VCaP (cell line): ENCODE measurements around the gene MMP13.
"Not testable (repeated sequence)": the region's sequence is repeated elsewhere in the genome, so short reads cannot be mapped to it uniquely, and the experiment has no call there.

Source experiments
- H3K27ac ChIP-seq: fragments of 450-650 bp; 2 replicates; pipeline ENCODE4 v1.5.1; 2017
- CTCF ChIP-seq: fragments of 450-650 bp; conservative IDR thresholded peaks from 2 replicates; pipeline ENCODE4 v1.5.1; 2017; ENCODE audit warnings: mild to moderate bottlenecking, moderate library complexity

Gene MMP13

GRCh38 chr11:102983486-102983885, 28.0 kb upstream of the MMP13 start:
- no peak for TF ChIP-seq CTCF
- H3K27ac ChIP-seq = no peak overlapping the region

GRCh38 chr11:102981324-102981910, 25.9 kb upstream of the MMP13 start:
- TF ChIP-seq CTCF = no peak
- no peak overlapping the region for H3K27ac ChIP-seq

GRCh38 chr11:102974552-102975280, 19.2 kb upstream of the MMP13 start:
- no peak overlapping the region for H3K27ac ChIP-seq
- TF ChIP-seq CTCF = no peak

GRCh38 chr11:102973698-102974097, 18.2 kb upstream of the MMP13 start:
- not testable (repeated sequence) for H3K27ac ChIP-seq

GRCh38 chr11:102972853-102973252, 17.3 kb upstream of the MMP13 start:
- H3K27ac ChIP-seq = no peak overlapping the region
- TF ChIP-seq CTCF = no peak

- TF ChIP-seq CTCF = no peak
- H3K27ac ChIP-seq = no peak overlapping the region
Observed at GRCh38 chr11:102971766-102972165, 16.2 kb upstream of the MMP13 start.

GRCh38 chr11:102967497-102967896, 12.0 kb upstream of the MMP13 start:
- no peak for TF ChIP-seq CTCF
- no peak overlapping the region for H3K27ac ChIP-seq

- no peak for TF ChIP-seq CTCF
- H3K27ac ChIP-seq = no peak overlapping the region
Observed at GRCh38 chr11:102966011-102966410, 10.5 kb upstream of the MMP13 start.
